ENCODE data around the gene CYBC1. TPM values are rescaled to one million over a fixed set of nuclear protein-coding genes. Genes with fewer than 3 reads are reported as not detected.
A peak's percentile ranks its signal among the peaks of the same experiment; 100 is the strongest.

CYBC1 gene
- polyA plus RNA-seq, 3 donors = 160 to 225 (median 217) TPM

GRCh38 chr17:82463925-82464566 lies 13.5 kb upstream of the CYBC1 start:
- peaks cover 0 to 1% (median 0%) of the 10 kb centered on the region in 3 donors for H3K27me3 Mint-ChIP-seq (ENCODE audit: low read depth in 3 of 3)
- no peaks in the 10 kb centered on the region for H3K9me3 Mint-ChIP-seq
- H3K4me1 Mint-ChIP-seq = peaks cover 6% of the 10 kb centered on the region
- no peak overlapping the region for H3K9ac ChIP-seq (ENCODE audit: insufficient read depth, low read length, poor library complexity, severe bottlenecking)
- H3K4me2 ChIP-seq (replicated peaks; ENCODE audit: extremely low read depth, low read length, poor library complexity, severe bottlenecking) = no peak overlapping the region
- no peaks in the 10 kb centered on the region for H3K27me3 ChIP-seq (ENCODE audit: control insufficient read depth in 2 of 2, insufficient read depth in 2 of 2, low read length in 2 of 2)
- no peak overlapping the region for H2AFZ ChIP-seq (ENCODE audit: insufficient read depth, low read depth, low read length, poor library complexity, severe bottlenecking)
- no peak overlapping the region for H3K4me3 Mint-ChIP-seq
- no peak overlapping the region for H3K27ac ChIP-seq (ENCODE audit: low read depth in 1 of 2, low read length in 2 of 2)
- 94% methylated on average over 6 of the region's 7 CpGs for WGBS (ENCODE audit: insufficient coverage)
- no peak overlapping the region for H3K4me3 ChIP-seq (replicated peaks in 1 of 3; ENCODE audit: low read depth in 2 of 3, low read length in 3 of 3)
- H3K36me3 ChIP-seq (replicated peaks in 1 of 2; ENCODE audit: control insufficient read depth in 1 of 2, insufficient read depth in 2 of 2, low read length in 2 of 2) = peaks cover 73 to 92% of the 10 kb centered on the region in 2 donors
- H4K20me1 ChIP-seq (ENCODE audit: insufficient read depth, low read length) = peaks cover 38% of the 10 kb centered on the region
- TF ChIP-seq CTCF (IDR thresholded peaks at IDR 0.05) = no peak
- DNase-seq = no peak
- H3K79me2 ChIP-seq (ENCODE audit: insufficient read depth, low read length) = peaks cover 23% of the 10 kb centered on the region
- peak overlapping the region in 3 of 7 donors; percentile 20 to 66 (median 49) for H3K27ac Mint-ChIP-seq
- peaks cover 74 to 90% of the 10 kb centered on the region in 2 donors for H3K36me3 Mint-ChIP-seq
- no peaks in the 10 kb centered on the region for H3K9me3 ChIP-seq (replicated peaks in 1 of 2; ENCODE audit: control insufficient read depth in 1 of 2, insufficient read depth in 1 of 2, low read length in 2 of 2)
- H3K4me1 ChIP-seq (ENCODE audit: control insufficient read depth in 1 of 2, insufficient read depth in 2 of 2, low read length in 2 of 2) = peaks cover 7% of the 10 kb centered on the region in 2 donors
- intact Hi-C loops (cut with micrococcal nuclease) = no loop called here

- Histone ChIP-seq H4K20me1 (ENCODE audit: insufficient read depth, low read length) (peaks cover 39% of the 10 kb centered on the region), H3K4me3 (replicated peaks in 1 of 3; ENCODE audit: low read depth in 2 of 3, low read length in 3 of 3) (no peak overlapping the region), H3K27me3 (ENCODE audit: control insufficient read depth in 2 of 2, insufficient read depth in 2 of 2, low read length in 2 of 2) (no peaks in the 10 kb centered on the region), H2AFZ (ENCODE audit: insufficient read depth, low read depth, low read length, poor library complexity, severe bottlenecking) (no peak overlapping the region), H3K79me2 (ENCODE audit: insufficient read depth, low read length) (peaks cover 26% of the 10 kb centered on the region), H3K36me3 (replicated peaks in 1 of 2; ENCODE audit: control insufficient read depth in 1 of 2, insufficient read depth in 2 of 2, low read length in 2 of 2) (peaks cover 66 to 85% of the 10 kb centered on the region in 2 donors), H3K9me3 (replicated peaks in 1 of 2; ENCODE audit: control insufficient read depth in 1 of 2, insufficient read depth in 1 of 2, low read length in 2 of 2) (no peaks in the 10 kb centered on the region), H3K4me1 (ENCODE audit: control insufficient read depth in 1 of 2, insufficient read depth in 2 of 2, low read length in 2 of 2) (peaks cover 7 to 10% of the 10 kb centered on the region in 2 donors), H3K4me2 (replicated peaks; ENCODE audit: extremely low read depth, low read length, poor library complexity, severe bottlenecking) (no peak overlapping the region), H3K27ac (ENCODE audit: low read depth in 1 of 2, low read length in 2 of 2) (no peak overlapping the region), H3K9ac (ENCODE audit: insufficient read depth, low read length, poor library complexity, severe bottlenecking) (no peak overlapping the region)
- intact Hi-C loops (cut with micrococcal nuclease) = no loop called here
- no peak overlapping the region for H3K4me3 Mint-ChIP-seq
- peaks cover 0 to 1% (median 0%) of the 10 kb centered on the region in 3 donors for H3K27me3 Mint-ChIP-seq (ENCODE audit: low read depth in 3 of 3)
- no peak for DNase-seq
- H3K4me1 Mint-ChIP-seq = peaks cover 7% of the 10 kb centered on the region
- peaks cover 67 to 84% of the 10 kb centered on the region in 2 donors for H3K36me3 Mint-ChIP-seq
- H3K27ac Mint-ChIP-seq = peak overlapping the region in 4 of 7 donors; percentile 20 to 66 (median 50)
- whole genome bisulfite sequencing (ENCODE audit: insufficient coverage) = 94% methylated on average over 6 of the region's 6 CpGs
- H3K9me3 Mint-ChIP-seq = no peaks in the 10 kb centered on the region
- no peak for TF ChIP-seq CTCF (IDR thresholded peaks at IDR 0.05)
Measured at GRCh38 chr17:82463391-82463790, 12.8 kb upstream of the CYBC1 start.
